Bronchial epithelial cell (primary cell): ENCODE data around the gene SLC19A2. TPM values are rescaled to one million over a fixed set of nuclear protein-coding genes. Genes with fewer than 3 reads are reported as not detected.
A peak's percentile ranks its signal among the peaks of the same experiment; 100 is the strongest.
"Not testable (repeated sequence)": the region's sequence is repeated elsewhere in the genome, so short reads cannot be mapped to it uniquely, and the experiment has no call there.

Experiments
- DNase-seq: peaks from one replicate; pipeline ENCODE4 v3.0.0-alpha.2; 2010; ENCODE audit warnings: low read depth
- FAIRE-seq: peaks from 2 replicates; lab custom pipeline; 2011; peaks lifted over from hg19 to GRCh38; lab: Jason Lieb, UNC
- H3K27me3 ChIP-seq: 2 replicates; pipeline ENCODE4 v1.5.1; 2011; ENCODE audit warnings: low read length; ENCODE audit not compliant: control insufficient read depth, insufficient read depth
- H3K36me3 ChIP-seq: 2 replicates; pipeline ENCODE4 v1.5.1; 2011; ENCODE audit warnings: low read length; ENCODE audit not compliant: control insufficient read depth, insufficient read depth
- H3K4me3 ChIP-seq: 2 replicates; pipeline ENCODE4 v1.5.1; 2011; ENCODE audit warnings: mild to moderate bottlenecking, low read depth, low read length, control low read depth
- CTCF ChIP-seq: IDR thresholded peaks from 2 replicates; pipeline ENCODE4 v1.5.1; 2011; ENCODE audit warnings: mild to moderate bottlenecking, moderate library complexity, low read length, control low read depth, inconsistent platforms; ENCODE audit not compliant: insufficient read depth, severe bottlenecking
- total RNA-seq: library from RNA; depleted of rRNA; stranded (reverse); fragments of >200 nt; gene quantifications from 2 replicates; pipeline ENCODE4 v1.2.1, GENCODE V29; 2014

The SLC19A2 gene
- 11.9 and 16.8 TPM in 2 replicates for total RNA-seq

DNA sequence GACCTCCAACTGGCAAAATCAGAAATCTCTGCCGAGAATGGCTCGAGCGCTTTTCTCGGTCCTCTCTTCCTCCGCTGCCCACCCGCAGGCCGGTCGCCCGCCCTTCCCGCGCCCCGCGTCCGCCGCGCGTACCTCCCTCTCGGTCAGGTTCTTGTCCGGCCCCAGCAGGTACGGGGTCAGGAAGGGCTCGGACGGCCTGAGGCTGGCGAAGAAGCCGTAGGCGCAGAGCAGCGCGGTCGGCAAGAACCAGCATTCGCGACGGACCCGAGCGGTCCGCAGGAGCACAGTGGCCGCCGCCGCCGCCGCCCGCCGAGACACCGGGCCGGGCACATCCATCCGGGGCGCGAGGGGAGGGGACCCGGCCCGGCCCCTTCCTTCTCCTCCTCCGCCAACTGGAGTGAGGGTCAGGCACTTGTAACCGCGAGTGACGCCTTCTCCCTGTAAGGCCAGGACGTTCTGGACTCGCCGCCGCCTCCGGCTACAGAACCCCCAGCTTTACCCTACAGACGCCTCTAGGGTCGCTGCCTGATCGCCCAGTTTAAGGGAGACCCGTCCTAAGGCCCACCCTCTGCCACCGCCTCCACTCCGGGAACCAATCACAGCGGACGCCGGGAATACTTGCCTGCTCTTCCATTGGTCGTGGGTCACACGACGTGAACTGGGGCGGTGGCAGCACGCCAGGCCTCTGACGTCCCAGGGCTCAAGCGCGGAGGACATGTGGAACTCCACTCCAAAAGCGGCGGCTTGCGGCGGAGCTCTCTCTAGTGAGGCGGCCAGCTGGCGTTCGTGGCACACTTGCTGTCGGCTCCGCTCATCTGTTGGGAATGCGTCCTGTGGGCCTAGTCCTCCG is at the start of gene SLC19A2:
Gene SLC19A2 (minus strand): TSS at position 514 of the 850 bp plus-strand sequence. CDS start 178 bp downstream, at position 336.
- TF ChIP-seq CTCF: peak; percentile 38
- DNase-seq (peak; percentile 95), FAIRE-seq (no peak)
- Histone ChIP-seq H3K27me3 (no peaks in the 10 kb centered on the region), H3K36me3 (peaks cover 1% of the 10 kb centered on the region), H3K4me3 (peak within 1 kb of the TSS; percentile 82)

DNA sequence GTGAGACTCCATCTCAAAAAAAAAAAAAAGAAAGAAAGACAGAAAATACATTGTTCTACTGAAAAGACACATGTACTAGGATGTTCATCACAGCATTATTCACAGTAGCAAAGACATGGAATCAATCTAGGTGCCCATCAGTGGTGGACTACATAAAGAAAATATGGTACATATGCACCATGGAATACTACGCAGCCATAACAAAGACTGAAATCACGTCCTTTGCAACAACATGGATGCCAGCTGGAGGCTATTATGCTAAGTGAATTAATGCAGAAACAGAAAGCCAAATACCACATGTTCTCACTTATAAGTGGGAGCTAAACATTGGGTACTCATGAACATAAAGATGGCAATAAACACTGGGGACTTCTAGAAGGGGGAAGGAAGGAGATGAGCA is 48.9 kb upstream of the SLC19A2 start:
- DNase-seq: no peak
- TF ChIP-seq CTCF: no peak
- H3K36me3 ChIP-seq: no peaks in the 10 kb centered on the region
- FAIRE-seq: no peak
- no peak overlapping the region for H3K4me3 ChIP-seq
- no peaks in the 10 kb centered on the region for H3K27me3 ChIP-seq

DNA sequence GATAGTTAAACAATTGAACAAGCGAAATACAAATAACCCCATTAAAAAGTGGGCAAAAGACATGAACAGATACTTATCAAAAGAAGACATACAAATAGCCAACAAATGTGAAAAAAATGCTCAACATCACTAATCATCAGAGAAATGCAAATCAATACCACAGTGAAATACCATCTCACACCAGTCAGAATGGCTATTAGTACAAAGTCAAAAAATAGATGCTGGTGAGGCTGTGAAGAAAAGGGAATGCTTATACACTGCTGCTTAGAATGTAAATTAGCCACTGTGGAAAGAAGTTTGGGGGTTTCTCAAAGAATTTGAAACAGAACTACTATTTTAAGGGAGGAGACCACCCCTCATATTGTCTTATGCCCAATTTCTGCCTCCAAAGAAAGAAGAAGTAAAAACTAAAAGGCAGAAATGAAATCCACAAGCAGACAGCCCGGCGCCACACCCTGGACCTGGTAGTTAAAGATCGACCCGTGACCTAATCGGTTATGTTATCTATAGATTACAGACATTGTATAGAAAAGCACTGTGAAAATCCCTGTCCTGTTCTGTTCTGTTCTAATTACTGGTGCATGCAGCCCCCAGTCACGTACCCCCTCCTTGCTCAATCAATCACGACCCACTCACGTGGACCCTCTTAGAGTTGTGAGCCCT is 47.9 kb upstream of the SLC19A2 start:
- H3K36me3 ChIP-seq, H3K4me3 ChIP-seq, DNase-seq, H3K27me3 ChIP-seq, FAIRE-seq: not testable (repeated sequence)

DNA sequence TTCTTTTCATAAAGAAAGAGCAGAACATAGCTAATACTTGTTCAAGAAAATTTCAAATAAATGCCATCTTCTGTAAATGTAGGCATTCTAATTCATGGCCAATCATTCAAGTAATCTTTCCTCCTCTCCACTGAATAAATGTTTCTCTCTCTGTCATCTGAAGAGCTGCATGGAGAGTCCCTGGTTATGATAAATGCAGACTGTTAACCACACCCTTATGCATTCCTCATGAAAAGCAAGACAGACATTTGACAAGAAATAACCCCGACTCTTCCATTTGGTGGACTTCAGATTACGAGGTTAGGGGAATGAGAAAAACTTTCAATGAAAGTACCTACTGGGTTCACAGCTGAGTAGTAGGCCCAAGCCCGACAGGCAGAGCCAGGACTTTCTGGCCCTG is 44.7 kb upstream of the SLC19A2 start:
- TF ChIP-seq CTCF: no peak
- no peak overlapping the region for H3K4me3 ChIP-seq
- DNase-seq (no peak), FAIRE-seq (no peak)
- H3K27me3 ChIP-seq: no peaks in the 10 kb centered on the region
- no peaks in the 10 kb centered on the region for H3K36me3 ChIP-seq

DNA sequence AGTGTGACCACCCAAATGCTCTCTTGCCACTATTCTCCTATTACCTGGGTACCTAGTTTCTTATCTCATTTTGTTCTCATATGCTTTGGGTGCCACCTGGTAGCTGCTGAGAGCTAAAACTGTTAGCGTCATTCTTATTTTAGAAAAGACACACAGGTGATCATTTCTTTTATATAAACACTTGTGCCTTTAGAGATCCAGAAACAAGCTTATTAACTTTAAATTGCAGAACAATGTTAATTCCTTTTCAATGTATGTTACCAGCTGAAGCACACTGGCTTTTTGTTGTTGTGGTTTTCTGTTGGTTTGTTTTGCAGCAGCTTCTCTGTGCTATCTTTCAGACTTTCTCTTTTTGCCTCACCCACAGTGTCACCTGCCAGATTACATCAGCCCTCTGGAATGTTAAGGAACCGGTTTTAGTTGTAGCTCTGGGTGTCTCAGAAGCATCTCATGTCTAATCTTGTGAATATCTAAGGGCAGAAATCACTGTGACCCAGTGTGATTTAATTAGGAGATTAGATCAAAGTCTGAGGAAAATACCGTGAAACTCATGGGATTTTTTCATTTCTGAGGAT is 43.4 kb upstream of the SLC19A2 start:
- H3K4me3 ChIP-seq: peak overlapping the region; percentile 7
- no peaks in the 10 kb centered on the region for H3K27me3 ChIP-seq
- no peaks in the 10 kb centered on the region for H3K36me3 ChIP-seq
- FAIRE-seq (no peak), DNase-seq (peak; percentile 97)
- no peak for TF ChIP-seq CTCF
